Hepatic stellate cell (primary cell): ENCODE data around the gene MCTP1.

ENCODE experiments used
- DNase-seq: peaks from one replicate; pipeline ENCODE4 v3.0.0; 2011; ENCODE audit warnings: low spot score

MCTP1 gene

DNA sequence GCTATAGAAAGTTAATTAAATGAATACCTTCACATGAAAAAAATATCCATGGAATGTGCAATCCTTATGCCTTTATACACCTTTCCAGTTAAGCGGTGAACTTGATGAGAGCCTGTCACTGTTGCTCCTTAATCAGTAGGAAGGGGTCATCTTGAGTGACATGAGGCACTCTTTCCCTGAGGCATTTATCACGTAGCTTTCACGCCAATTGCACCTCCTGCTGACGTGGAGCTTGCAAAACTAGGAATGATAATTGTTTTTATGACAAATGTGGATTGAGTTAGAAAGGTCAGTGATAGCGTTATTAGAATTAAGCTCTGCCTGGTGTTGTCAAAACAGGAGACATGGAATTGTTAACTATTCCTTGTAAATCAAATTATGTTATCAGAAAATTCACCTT lies 586.7 kb downstream of the MCTP1 start:
- DNase-seq: no peak

- DNase-seq: no peak
Measured at GRCh38 chr5:94694671-94695070, 590.2 kb downstream of the MCTP1 start.

GRCh38 chr5:94693845-94694370 lies 591.0 kb downstream of the MCTP1 start:
- no peak for DNase-seq

GRCh38 chr5:94693043-94693822 lies 591.7 kb downstream of the MCTP1 start:
- no peak for DNase-seq

DNA sequence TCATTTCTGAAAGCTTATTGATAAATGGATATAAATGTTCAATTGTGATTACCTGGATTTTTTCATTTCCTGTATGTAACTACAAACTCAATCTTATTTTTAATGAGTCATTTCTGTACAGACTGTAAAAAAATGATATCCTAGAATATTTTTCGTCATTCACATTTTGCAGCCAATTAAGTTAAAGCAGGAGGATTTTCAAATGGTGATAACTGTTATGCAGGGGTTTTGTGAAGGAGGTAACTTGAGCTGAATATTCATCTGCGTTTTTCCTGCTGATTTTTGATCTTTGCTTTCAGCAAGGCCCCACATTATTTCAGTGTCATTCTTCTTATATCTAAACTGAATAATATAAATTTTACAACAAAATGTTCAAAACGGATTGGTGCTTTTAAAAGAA lies 592.3 kb downstream of the MCTP1 start:
- DNase-seq: no peak

DNA sequence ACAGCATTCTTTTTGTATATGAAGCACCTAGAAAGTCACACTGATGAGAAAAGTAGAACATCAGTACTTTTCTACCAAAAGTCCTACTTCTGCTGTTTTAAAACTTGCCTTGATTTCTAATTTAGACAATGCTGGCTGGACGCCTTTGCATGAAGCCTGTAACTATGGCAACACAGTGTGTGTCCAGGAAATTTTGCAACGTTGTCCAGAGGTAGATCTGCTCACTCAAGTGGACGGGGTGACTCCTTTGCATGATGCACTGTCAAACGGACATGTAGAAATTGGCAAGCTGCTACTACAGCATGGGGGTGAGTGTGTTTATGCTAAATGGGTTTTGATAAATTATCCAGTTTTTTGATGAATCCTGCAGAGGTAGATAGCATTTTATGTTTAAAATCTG lies 592.9 kb downstream of the MCTP1 start:
- no peak for DNase-seq

GRCh38 chr5:94691291-94691690 lies 593.6 kb downstream of the MCTP1 start:
- DNase-seq: no peak

GRCh38 chr5:94690778-94691177 lies 594.1 kb downstream of the MCTP1 start:
- DNase-seq: no peak

GRCh38 chr5:94689908-94690307 lies 595.0 kb downstream of the MCTP1 start:
- no peak for DNase-seq

GRCh38 chr5:94682814-94683520 lies 601.9 kb downstream of the MCTP1 start:
- no peak for DNase-seq

DNA sequence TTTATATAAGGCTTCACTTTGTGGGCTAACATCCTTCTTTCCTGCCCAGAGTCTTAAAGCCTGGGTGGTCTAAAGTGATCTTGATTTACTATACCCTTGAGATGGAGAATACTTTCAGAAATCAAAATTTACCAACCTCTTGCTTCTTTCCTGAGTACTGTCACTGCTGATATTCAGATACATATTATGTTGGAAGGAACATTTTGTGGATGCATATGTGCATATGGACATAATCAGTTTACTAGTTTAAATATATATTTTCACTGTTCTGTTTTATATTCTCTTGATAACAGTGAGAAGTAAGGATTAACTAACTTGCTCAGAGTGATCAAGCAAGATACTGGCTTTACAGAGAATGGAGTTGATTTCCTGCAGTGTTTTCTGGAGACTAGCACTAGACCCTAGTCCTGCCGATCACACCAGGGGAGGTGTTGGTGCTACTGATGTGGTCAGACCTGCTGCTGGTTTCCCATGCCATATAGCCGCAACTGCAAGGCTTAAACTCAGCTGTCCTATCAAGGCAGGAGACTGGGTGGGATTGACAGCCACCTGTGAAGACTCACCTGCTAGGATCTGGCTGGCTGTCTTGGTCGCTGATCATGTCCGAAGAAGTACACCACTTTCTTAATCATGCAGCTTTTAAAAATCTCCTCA lies 608.8 kb downstream of the MCTP1 start:
- no peak for DNase-seq

DNA sequence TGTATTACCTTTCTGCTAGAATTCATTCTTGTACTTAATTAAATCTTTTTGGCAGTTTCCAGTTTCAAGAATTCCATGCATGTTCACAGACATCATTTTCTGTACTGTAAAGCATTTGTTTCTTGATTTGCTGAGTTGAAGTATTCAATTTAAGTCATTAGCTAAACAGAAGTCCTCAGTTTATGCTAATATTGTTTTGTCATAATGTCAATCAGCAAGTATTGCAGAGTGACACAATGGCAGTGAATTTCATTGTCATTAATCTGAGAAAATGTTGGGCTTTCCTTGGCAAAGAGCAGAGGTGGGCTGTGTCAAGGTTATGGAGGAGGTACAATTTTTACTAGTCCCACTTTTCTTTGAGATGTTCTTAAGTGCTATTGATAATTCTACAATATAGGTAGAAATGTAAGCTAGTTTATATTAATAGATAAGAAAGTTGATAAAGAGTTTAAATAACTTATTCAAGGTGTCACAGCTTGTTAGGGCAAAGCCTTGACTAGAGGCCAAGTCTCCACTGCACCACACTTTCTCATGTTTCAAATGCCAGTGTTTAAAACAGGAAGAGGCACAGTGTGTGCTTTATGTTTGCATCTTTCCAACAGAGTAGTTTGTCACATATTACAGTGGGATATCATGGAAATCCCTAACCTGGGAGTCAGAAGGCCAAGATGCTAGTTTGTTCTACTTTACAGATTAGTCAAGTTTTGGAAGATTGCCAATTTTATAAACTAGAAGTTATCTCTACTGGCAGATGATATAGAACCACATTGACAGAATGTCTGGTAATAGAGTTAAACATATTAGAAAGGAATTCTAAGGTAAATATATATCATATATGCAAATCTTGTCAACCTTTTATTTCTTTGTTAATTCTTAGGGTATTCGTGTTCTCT lies 610.2 kb downstream of the MCTP1 start:
- no peak for DNase-seq

GRCh38 chr5:94672746-94673145 lies 612.1 kb downstream of the MCTP1 start:
- no peak for DNase-seq

DNA sequence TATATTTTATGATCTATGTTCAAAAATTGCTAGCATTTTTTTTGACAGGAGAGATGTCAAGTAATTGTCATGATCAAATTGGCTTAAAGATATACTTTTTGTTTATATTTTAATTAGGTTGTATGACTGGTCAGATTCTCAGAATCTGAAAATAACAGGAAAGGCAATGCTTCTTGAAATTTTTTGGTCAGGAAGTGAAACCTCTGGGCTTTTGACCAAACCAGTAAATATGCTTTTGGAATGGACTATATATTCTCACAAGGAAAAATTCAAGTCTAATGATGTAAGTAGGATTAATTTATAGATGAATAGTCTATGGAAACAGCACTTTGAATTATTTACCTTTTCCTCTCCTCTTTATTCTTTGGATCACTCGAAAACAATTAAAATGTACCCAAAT lies 614.2 kb downstream of the MCTP1 start:
- DNase-seq: no peak

DNA sequence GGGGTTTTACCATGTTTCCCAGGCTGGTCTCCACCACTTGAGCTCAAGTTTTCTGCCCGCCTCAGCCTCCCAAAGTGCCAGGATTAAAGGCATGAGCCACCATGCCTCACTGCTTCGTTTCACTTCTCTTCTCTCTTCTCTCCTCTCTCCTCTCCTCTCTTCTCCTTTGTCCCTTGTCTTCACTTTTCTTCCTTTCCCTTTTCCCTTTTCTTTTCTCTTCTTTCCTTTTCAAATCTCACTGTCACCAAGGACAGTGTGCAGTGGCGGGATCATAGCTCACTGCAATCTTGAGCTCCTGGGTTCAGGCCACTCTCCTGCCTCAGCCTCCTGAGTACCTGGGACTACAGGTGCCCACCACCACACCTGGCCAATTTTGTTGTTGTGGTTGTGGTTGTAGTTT lies 617.0 kb downstream of the MCTP1 start:
- DNase-seq: no peak

DNA sequence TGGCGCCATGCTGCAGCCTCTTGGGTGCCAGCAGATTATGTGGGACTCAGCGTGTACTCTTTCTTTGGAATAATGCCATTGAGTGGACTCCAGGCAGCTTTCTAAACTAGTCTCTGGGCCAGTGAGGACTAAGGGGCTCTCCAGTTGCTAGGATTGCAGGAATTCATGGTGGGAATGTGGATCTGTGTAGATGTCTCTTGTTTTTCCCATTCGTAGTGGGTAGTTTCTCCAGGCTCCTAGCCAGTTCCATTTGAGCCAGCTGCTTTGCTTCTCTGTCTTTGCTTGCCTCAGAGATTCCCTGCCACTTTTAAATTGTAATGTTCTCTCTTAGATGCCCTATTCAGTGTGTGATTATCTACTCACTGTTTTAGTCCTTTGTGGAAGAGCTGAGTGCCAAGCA lies 623.8 kb downstream of the MCTP1 start:
- DNase-seq: no peak

DNA sequence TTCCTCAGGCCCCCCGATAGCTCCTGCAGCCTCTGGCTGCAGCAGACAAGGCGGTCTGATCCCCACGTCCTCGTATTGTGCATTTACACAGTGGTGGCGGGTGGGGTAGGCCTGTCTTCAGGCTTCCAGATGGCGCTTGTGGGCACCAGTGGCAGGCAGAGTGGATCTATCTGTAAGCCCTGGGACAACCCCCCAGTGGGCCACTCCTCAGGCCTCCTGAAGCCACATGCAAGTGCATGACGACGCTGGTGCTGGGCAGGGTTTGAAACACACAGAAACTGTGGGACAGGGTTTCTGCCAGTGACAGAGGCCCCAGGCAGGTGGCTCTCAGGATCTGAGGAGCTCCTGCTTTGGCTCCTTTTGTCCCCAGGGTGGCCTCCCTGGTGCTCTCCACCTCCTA lies 624.4 kb downstream of the MCTP1 start:
- DNase-seq: no peak

DNA sequence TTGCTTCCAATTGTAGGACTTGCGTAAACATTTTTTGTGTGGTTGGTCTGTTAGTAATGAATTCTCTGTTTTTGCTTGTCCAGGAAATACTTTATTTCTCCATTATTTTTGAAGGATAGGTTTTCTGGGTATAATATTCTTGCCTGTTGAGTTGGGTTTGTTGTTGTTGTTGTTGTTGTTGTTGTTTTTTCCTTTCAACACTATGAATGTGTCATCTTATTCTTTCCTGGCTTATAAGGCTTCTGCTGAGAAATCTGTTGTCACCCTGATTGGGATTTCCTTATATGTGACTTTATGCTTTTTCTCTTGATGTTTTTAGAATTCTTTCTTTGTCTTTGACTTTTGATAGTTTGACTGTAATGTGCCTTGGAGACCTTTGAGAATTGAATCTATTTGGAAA lies 626.6 kb downstream of the MCTP1 start:
- no peak for DNase-seq
